GM12801 (cell line): ENCODE measurements around the gene TNFRSF11A.

Experiments used
- TF ChIP-seq, protein P1 (sequence below): IDR thresholded peaks from one replicate; pipeline ENCODE4 v1.5.1; 2011; ENCODE audit warnings: control low read depth; ENCODE audit not compliant: insufficient read length; ENCODE audit errors: extremely low read depth

The TNFRSF11A gene

DNA sequence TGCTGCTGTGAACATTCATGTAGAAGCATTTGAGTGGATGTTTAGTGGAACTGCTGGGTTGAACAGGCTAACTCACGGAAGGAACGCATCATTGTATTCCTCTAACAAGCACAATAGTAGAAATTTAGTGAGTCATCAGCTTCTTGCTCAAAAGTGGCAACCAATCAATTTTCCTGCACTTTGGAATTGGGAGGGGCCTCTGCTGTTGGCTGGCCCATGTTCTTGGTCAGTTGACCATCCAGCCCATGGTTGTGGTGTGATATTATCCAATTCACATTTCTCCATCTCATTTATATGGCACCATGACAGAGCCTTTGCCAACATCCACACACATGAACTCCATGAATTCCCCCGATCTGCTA lies 95.0 kb downstream of the TNFRSF11A start:
- TF ChIP-seq, protein P1, sequence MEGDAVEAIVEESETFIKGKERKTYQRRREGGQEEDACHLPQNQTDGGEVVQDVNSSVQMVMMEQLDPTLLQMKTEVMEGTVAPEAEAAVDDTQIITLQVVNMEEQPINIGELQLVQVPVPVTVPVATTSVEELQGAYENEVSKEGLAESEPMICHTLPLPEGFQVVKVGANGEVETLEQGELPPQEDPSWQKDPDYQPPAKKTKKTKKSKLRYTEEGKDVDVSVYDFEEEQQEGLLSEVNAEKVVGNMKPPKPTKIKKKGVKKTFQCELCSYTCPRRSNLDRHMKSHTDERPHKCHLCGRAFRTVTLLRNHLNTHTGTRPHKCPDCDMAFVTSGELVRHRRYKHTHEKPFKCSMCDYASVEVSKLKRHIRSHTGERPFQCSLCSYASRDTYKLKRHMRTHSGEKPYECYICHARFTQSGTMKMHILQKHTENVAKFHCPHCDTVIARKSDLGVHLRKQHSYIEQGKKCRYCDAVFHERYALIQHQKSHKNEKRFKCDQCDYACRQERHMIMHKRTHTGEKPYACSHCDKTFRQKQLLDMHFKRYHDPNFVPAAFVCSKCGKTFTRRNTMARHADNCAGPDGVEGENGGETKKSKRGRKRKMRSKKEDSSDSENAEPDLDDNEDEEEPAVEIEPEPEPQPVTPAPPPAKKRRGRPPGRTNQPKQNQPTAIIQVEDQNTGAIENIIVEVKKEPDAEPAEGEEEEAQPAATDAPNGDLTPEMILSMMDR = no peak

DNA sequence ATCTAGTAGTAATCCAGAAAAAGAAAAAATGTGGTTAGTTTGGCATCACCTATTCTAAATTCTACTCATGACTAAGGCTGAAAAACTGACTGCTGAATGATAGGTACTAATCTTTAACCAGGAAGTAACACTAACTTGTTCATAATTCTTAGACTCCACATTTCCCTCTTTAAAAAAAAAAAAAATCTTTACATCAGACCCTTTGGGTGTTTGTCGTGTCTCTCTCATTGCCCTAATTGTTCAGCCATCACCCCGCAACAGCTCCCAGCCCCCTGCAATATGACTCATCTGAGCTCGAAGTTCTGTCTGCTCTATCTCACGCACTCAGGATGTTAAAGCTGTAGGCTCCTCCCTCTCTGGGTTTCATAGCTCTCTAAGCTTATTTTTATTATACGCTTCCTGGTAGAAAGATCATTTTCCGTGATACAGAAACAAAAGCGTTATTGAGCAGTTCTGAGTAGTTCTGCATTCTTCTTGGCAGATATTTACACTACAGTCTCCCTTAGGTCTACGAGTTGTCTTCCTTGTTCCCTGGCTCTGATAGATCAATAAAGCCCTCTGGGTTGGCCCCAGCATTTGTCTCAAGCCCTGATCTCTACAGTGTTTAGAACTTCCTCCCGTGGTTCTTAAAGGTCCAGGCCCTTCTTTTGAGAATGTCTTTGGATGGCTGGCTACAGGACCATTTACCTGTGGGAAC lies 95.6 kb downstream of the TNFRSF11A start:
- TF ChIP-seq, protein P1 = no peak

DNA sequence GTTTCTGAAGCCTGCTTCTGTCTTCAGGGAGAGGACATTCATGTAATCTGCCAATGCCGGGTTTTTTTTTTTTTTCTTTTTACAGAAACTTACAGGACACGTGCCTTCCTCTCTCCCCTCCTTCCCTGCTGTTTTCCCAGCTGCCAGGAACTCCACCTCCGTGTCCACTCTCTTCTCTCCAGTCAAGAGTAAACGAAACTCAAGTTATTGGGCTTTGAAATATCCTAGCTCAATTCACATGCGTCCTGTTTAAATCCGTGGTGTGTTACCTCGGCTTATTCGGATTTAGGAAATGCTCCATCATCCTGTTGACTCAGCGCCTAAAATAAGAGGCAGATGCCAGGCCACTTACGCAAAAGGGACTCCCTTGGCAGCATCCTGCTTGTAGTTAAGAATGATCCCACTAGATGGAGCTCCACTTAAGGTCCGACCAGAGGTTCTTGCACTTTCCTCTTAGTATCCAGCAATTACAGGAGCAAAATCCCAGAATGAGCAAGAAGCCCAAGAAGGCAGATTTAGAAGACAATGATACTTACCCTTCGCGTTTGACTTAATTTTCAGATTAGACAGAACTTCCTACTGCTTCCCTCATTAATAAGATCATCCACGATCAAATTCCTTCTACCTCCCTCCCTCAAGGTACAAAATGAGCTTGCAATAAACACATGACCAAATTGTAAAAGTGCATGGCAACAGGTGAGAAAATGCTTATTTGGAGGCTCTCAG lies 100.5 kb downstream of the TNFRSF11A start:
- TF ChIP-seq, protein P1 = no peak

DNA sequence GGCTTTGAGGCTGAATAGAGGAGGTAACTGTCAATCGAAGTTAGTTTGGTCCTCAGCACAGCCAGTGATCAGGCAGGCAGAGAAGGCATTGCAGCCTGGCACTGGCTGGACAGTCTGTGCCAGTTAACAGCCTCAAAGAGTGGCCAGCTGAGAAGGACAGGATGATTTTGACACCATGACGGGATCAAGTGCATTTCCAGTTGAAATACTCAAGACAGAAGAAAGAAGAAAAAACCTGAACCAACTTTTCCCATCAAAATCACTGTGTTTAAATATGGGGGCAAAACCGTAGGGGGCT lies 101.0 kb downstream of the TNFRSF11A start:
- TF ChIP-seq, protein P1 = no peak

DNA sequence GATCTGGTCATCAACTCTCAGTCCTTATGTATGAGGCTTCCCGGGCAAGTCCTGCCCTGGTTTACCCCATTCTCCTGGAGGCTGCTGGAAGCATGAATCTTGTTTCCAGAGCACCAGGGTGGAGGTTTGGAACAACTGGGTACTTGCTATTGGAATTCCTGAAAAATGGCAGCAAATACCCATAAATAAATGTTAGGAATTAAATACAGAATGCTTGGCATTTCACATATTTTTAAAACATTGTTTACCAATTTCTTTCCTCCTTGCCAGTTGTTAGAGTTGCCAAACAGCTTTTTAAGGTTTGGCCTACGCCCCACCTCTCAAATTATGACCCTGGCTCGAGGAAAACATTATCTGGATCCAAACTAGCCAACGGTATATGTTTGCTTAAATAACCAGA lies 107.1 kb downstream of the TNFRSF11A start:
- TF ChIP-seq, protein P1 = no peak

DNA sequence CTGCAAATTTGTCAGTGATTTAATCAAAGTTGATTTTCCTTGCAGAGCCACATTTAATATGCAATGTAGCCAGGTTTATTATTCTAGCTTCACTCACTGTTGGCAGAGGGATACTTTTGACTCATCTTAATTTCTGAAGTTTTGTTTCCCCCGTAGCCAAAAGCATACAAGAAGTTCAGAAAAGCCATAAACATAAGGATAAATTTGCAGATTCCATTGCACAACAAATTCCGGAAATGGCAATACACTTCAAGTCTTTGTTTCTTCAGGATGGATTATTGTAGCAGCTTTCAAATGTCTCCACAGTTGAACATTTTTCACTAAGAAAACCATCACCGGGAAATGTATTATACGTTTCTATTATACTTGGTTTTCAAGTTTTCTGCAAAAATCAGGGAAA lies 109.7 kb downstream of the TNFRSF11A start:
- TF ChIP-seq, protein P1 = no peak

DNA sequence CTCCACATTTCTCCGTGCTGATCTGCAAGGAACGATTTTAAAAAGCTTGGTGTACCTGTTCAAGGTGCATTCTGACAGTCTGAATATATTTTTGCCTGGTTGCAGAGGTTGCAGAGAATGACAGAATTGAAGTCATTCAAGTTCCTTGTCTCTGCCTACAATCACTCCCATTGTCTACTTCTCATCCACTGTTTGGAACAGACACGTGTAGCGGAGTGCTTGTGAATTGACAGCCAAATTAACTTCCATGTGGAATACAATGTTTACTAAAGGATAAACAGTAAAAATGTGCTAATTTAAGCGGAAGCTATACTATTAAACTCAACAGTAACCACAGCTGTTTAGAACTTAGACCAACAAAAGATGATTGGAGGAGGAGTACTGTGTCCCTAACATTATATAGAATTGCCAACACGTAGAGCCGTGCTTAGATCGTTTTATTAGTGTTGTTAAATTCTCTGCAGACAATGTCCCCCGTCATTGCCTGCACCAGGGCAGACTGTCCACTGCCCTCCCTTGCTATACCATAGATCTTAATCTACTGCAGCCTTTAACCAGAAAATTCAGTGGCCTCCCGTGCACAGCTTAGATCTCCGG lies 110.4 kb downstream of the TNFRSF11A start:
- TF ChIP-seq, protein P1 = no peak
